SK-MEL-5 (cell line): ENCODE measurements around the gene BEGAIN. TPM values are rescaled to one million over a fixed set of nuclear protein-coding genes. Genes with fewer than 3 reads are reported as not detected.
A peak's percentile ranks its signal among the peaks of the same experiment; 100 is the strongest.

ENCODE experiments used
- DNase-seq: peaks from one replicate; pipeline ENCODE4 v3.0.0-alpha.2; 2016; ENCODE audit warnings: low read depth, low spot score
- in situ Hi-C: cut with HindIII; loops from 2 replicates; pipeline ENCODE4 v1.10.0; 2016; ENCODE audit warnings: low sequenced_read_pairs, high pct_unique_total_duplicates, low pct_unique_long_range_greater_than_20kb
- total RNA-seq: library from RNA; depleted of rRNA; stranded (reverse); fragments of >200 nt; shearing (Covaris generic); gene quantifications from 2 replicates; pipeline ENCODE4 v1.2.3, GENCODE V29; 2014

The BEGAIN gene
- total RNA-seq, 1 experiment from 2014 or later = 10.0 TPM

- DNase-seq = no peak
- in situ Hi-C loops = no loop called here
Measured at GRCh38 chr14:100548295-100548655, 38.9 kb downstream of the BEGAIN start.

GRCh38 chr14:100547633-100548294, 39.5 kb downstream of the BEGAIN start:
- in situ Hi-C loops = no loop called here
- peak; percentile 82 for DNase-seq

- in situ Hi-C loops = no loop called here
Measured at GRCh38 chr14:100546051-100546443, 41.2 kb downstream of the BEGAIN start.

GRCh38 chr14:100545359-100545758, 41.9 kb downstream of the BEGAIN start:
- DNase-seq = no peak
- in situ Hi-C loops = no loop called here

More at GRCh38 chr14:100546051-100546443, 41.2 kb downstream of the BEGAIN start:
- peak; percentile 32 for DNase-seq

- DNase-seq = no peak
- in situ Hi-C loops = no loop called here
Measured at GRCh38 chr14:100544506-100545141, 42.6 kb downstream of the BEGAIN start.

GRCh38 chr14:100543471-100544455, 43.5 kb downstream of the BEGAIN start:
- in situ Hi-C loops = no loop called here

GRCh38 chr14:100542619-100543205, 44.5 kb downstream of the BEGAIN start:
- in situ Hi-C loops = no loop called here
- no peak for DNase-seq

More at GRCh38 chr14:100543471-100544455, 43.5 kb downstream of the BEGAIN start:
- no peak for DNase-seq

- no peak for DNase-seq
- in situ Hi-C loops = no loop called here
Measured at GRCh38 chr14:100541621-100542560, 45.3 kb downstream of the BEGAIN start.

GRCh38 chr14:100540926-100541620, 46.1 kb downstream of the BEGAIN start:
- DNase-seq = no peak
- in situ Hi-C loops = no loop called here

GRCh38 chr14:100540141-100540925, 46.9 kb downstream of the BEGAIN start:
- in situ Hi-C loops = no loop called here
- no peak for DNase-seq

- DNase-seq = no peak
- in situ Hi-C loops = no loop called here
Measured at GRCh38 chr14:100539766-100540140, 47.5 kb downstream of the BEGAIN start.

GRCh38 chr14:100539003-100539660, 48.1 kb downstream of the BEGAIN start:
- DNase-seq = no peak
- in situ Hi-C loops = no loop called here

GRCh38 chr14:100538351-100539002, 48.7 kb downstream of the BEGAIN start:
- in situ Hi-C loops = no loop called here
- DNase-seq = no peak

GRCh38 chr14:100537446-100538350, 49.5 kb downstream of the BEGAIN start:
- no peak for DNase-seq
- in situ Hi-C loops = no loop called here
